HCT116 (cell line): ENCODE data around the gene C1QA. TPM values are rescaled to one million over a fixed set of nuclear protein-coding genes. Genes with fewer than 3 reads are reported as not detected.
A peak's percentile ranks its signal among the peaks of the same experiment; 100 is the strongest.

ENCODE experiments used
- ATAC-seq: fragments of 200-7000 bp; cut with Tn5 transposase; 2 replicates; pipeline ENCODE4 v1.9.1; 2020; ENCODE audit warnings: mild to moderate bottlenecking, moderate library complexity
- BruUV-seq: library from RNA; stranded (reverse); fragments of 400-500 nt; replicated peaks from 2 replicates; lab custom pipeline; 2021; lab: Mats Ljungman, UMichigan
- CTCF ChIA-PET: fragments of 300-600 bp; sonication (Branson Sonifier 250); formaldehyde crosslinking; loops from one replicate; lab custom pipeline; 2021; ENCODE audit warnings: antibody characterized with exemption; lab: Charles Lee
- POLR2A ChIA-PET: fragments of 300-600, 350-600 bp; sonication (Branson Sonifier 250); formaldehyde crosslinking; loops from one replicate; lab custom pipeline; 2021; ENCODE audit warnings: antibody characterized with exemption; lab: Charles Lee
- RAD21 ChIA-PET, 2 experiments: fragments of 300-600 bp; sonication (Branson Sonifier 250); formaldehyde crosslinking; loops; one replicate each; lab custom pipeline; 2023; ENCODE audit warnings: low total read pairs in 2 of 2; ENCODE audit not compliant: uncharacterized antibody in 2 of 2, unreplicated experiment in 2 of 2, low non-redundant PET in 1 of 2; lab: Charles Lee
- DNase-seq: peaks from one replicate; pipeline ENCODE4 v3.0.0-alpha.2; 2010; ENCODE audit warnings: low read depth, low spot score
- H2AFZ ChIP-seq: fragments of 200-600 bp; shearing (Covaris generic), sonication (generic); 2 replicates; pipeline ENCODE4 v1.6.1; 2017; ENCODE audit warnings: low read depth, mixed run types, mixed read lengths, antibody characterized with exemption, low read length; ENCODE audit not compliant: poor library complexity, severe bottlenecking
- H3K27ac ChIP-seq: 2 replicates; pipeline ENCODE4 v1.5.1; 2012; ENCODE audit warnings: low read depth, low read length
- H3K27me3 ChIP-seq: fragments of 200-600 bp; sonication (generic); 2 replicates; pipeline ENCODE4 v1.6.1; 2016; ENCODE audit warnings: mixed run types, low read length, mixed read lengths; ENCODE audit not compliant: insufficient read depth
- H3K36me3 ChIP-seq, 2 experiments: fragments of 200-500 bp in 1 of 2; fragments of 200-600 bp in 1 of 2; sonication (Bioruptor generic) in 1 of 2; sonication (generic) in 1 of 2; 2 replicates each; pipeline versions ENCODE4 v1.5.1 to v1.6.1; 2014 to 2016; ENCODE audit warnings: low read length in 2 of 2, inconsistent platforms in 1 of 2, mixed read lengths in 1 of 2, mixed run types in 1 of 2; ENCODE audit not compliant: insufficient read depth in 2 of 2, control insufficient read depth in 1 of 2
- H3K4me1 ChIP-seq, 2 experiments: fragments of 200-600 bp in 1 of 2; sonication (generic) in 1 of 2; 2 replicates each; pipeline versions ENCODE4 v1.5.1 to v1.6.1; 2012 to 2017; ENCODE audit warnings: low read length in 2 of 2, inconsistent platforms in 1 of 2, mild to moderate bottlenecking in 1 of 2, mixed read lengths in 1 of 2, mixed run types in 1 of 2, moderate library complexity in 1 of 2; ENCODE audit not compliant: insufficient read depth in 2 of 2, control insufficient read depth in 1 of 2
- H3K4me2 ChIP-seq: fragments of 200-600 bp; sonication (generic); 2 replicates; pipeline ENCODE4 v1.6.1; 2017; ENCODE audit warnings: mixed run types, low read length, mixed read lengths
- H3K4me3 ChIP-seq, 2 experiments: fragments of 200-600 bp in 1 of 2; sonication (generic) in 1 of 2; replicated peaks in 1 of 2; 2 replicates each; pipeline ENCODE4 v1.5.1; 2011 to 2016; ENCODE audit warnings: low read length in 2 of 2, control low read depth in 1 of 2, low read depth in 1 of 2, mild to moderate bottlenecking in 1 of 2, mixed read lengths in 1 of 2, mixed run types in 1 of 2
- H3K79me2 ChIP-seq: fragments of 200-600 bp; sonication (generic); 2 replicates; pipeline ENCODE4 v1.6.1; 2017; ENCODE audit warnings: mild to moderate bottlenecking, mixed run types, low read length, moderate library complexity, mixed read lengths; ENCODE audit not compliant: insufficient read depth
- H3K9ac ChIP-seq: fragments of 200-600 bp; sonication (generic); 2 replicates; pipeline ENCODE4 v1.6.1; 2016; ENCODE audit warnings: low read length, mixed read lengths
- H3K9me2 ChIP-seq: fragments of 200-600 bp; sonication (generic), shearing (Covaris generic); 2 replicates; pipeline ENCODE4 v1.6.1; 2017; ENCODE audit warnings: mixed run types, mild to moderate bottlenecking, moderate library complexity; ENCODE audit not compliant: insufficient read depth
- H3K9me3 ChIP-seq, 2 experiments: fragments of 200-500 bp in 1 of 2; fragments of 200-600 bp in 1 of 2; sonication (Bioruptor generic) in 1 of 2; sonication (generic) in 1 of 2; 2 replicates each; pipeline ENCODE4 v1.6.1; 2014 to 2017; ENCODE audit warnings: low read length in 2 of 2, mixed read lengths in 2 of 2, inconsistent platforms in 1 of 2, low read depth in 1 of 2, mild to moderate bottlenecking in 1 of 2, mixed run types in 1 of 2, moderate library complexity in 1 of 2; ENCODE audit not compliant: control insufficient read depth in 1 of 2, insufficient read depth in 1 of 2
- H4K20me1 ChIP-seq: fragments of 200-600 bp; sonication (generic), shearing (Covaris generic); 2 replicates; pipeline ENCODE4 v1.6.1; 2017; ENCODE audit warnings: mixed run types, mild to moderate bottlenecking, moderate library complexity; ENCODE audit not compliant: insufficient read depth
- CBX3 ChIP-seq: IDR thresholded peaks from 2 replicates; pipeline ENCODE4 v1.6.1; 2012; ENCODE audit warnings: low read depth
- CEBPB ChIP-seq: IDR thresholded peaks from 2 replicates; pipeline ENCODE4 v1.6.1; 2012; ENCODE audit warnings: low read depth
- EGR1 ChIP-seq: IDR thresholded peaks from 2 replicates; pipeline ENCODE4 v1.6.1; 2012; ENCODE audit warnings: low read depth
- ELF1 ChIP-seq: IDR thresholded peaks from 2 replicates; pipeline ENCODE4 v1.6.1; 2012; ENCODE audit warnings: low read depth, borderline replicate concordance
- EZH2 ChIP-seq: fragments of 200-600 bp; sonication (generic); IDR thresholded peaks from 2 replicates; pipeline ENCODE4 v1.6.1; 2017; ENCODE audit warnings: antibody characterized with exemption, mixed run types
- FOSL1 ChIP-seq: IDR thresholded peaks from 2 replicates; pipeline ENCODE4 v1.6.1; 2012; ENCODE audit warnings: low read depth
- JUND ChIP-seq: IDR thresholded peaks from 2 replicates; pipeline ENCODE4 v1.6.1; 2012
- POLR2A ChIP-seq: IDR thresholded peaks from 2 replicates; pipeline ENCODE4 v1.7.0; 2011; ENCODE audit warnings: borderline replicate concordance; ENCODE audit not compliant: insufficient read depth, insufficient read length; ENCODE audit errors: extremely low read depth
- POLR2AphosphoS5 ChIP-seq: IDR thresholded peaks from 2 replicates; pipeline ENCODE4 v1.6.1; 2011; ENCODE audit warnings: mild to moderate bottlenecking, low read depth, low read length, moderate library complexity
- RAD21 ChIP-seq: IDR thresholded peaks from 2 replicates; pipeline ENCODE4 v1.6.1; 2012; ENCODE audit warnings: low read depth, mild to moderate bottlenecking
- SIN3A ChIP-seq: IDR thresholded peaks from 2 replicates; pipeline ENCODE4 v1.6.1; 2012; ENCODE audit warnings: low read depth
- SP1 ChIP-seq: IDR thresholded peaks from 2 replicates; pipeline ENCODE4 v1.6.1; 2012; ENCODE audit warnings: low read depth
- SRF ChIP-seq: IDR thresholded peaks from 2 replicates; pipeline ENCODE4 v1.6.1; 2012; ENCODE audit warnings: low read depth
- YY1 ChIP-seq: IDR thresholded peaks from 2 replicates; pipeline ENCODE4 v1.6.1; 2011; ENCODE audit warnings: low read length, low read depth, moderate library complexity, mild to moderate bottlenecking; ENCODE audit not compliant: insufficient replicate concordance; ENCODE audit errors: extremely low read depth
- ZFX ChIP-seq: fragments of 450-650 bp; IDR thresholded peaks from 2 replicates; pipeline ENCODE4 v1.6.1; 2017
- ZNF274 ChIP-seq: fragments of 200-500 bp; sonication (Bioruptor generic); IDR thresholded peaks from 2 replicates; pipeline ENCODE4 v1.6.1; 2014; ENCODE audit warnings: mild to moderate bottlenecking, low read depth, low read length, inconsistent platforms
- intact Hi-C: fragments of 100-400 bp; cut with micrococcal nuclease; formaldehyde crosslinking; loops from 2 replicates; pipeline ENCODE4 v1.10.0; 2022
- total RNA-seq: library from RNA; stranded (reverse); gene quantifications from one replicate; pipeline ENCODE4 v1.2.1, GENCODE V29; 2021; ENCODE audit not compliant: unreplicated experiment
- TF ChIP-seq, protein P1 (sequence below): IDR thresholded peaks from 2 replicates; pipeline ENCODE4 v1.6.1; 2012; ENCODE audit warnings: low read depth
- TF ChIP-seq, protein P2 (sequence below): IDR thresholded peaks from 2 replicates; pipeline ENCODE4 v1.6.1; 2012
- TF ChIP-seq, protein P3 (sequence below): IDR thresholded peaks from 2 replicates; pipeline ENCODE4 v1.6.1; 2012
- TF ChIP-seq, protein P4 (sequence below), 3 experiments: fragments of 200-600 bp in 1 of 3; sonication (generic) in 1 of 3; IDR thresholded peaks in 2 of 3; conservative IDR thresholded peaks in 1 of 3; 2 replicates each; pipeline ENCODE4 v1.5.1; 2012 to 2017; ENCODE audit warnings: low read depth in 2 of 3, low read length in 2 of 3, antibody characterized with exemption in 1 of 3, borderline replicate concordance in 1 of 3, control low read depth in 1 of 3, mild to moderate bottlenecking in 1 of 3, mixed read lengths in 1 of 3, mixed run types in 1 of 3, moderate library complexity in 1 of 3; ENCODE audit not compliant: insufficient read depth in 1 of 3

The C1QA gene
- total RNA-seq, 1 experiment from 2014 or later, result 0.91 TPM

DNA sequence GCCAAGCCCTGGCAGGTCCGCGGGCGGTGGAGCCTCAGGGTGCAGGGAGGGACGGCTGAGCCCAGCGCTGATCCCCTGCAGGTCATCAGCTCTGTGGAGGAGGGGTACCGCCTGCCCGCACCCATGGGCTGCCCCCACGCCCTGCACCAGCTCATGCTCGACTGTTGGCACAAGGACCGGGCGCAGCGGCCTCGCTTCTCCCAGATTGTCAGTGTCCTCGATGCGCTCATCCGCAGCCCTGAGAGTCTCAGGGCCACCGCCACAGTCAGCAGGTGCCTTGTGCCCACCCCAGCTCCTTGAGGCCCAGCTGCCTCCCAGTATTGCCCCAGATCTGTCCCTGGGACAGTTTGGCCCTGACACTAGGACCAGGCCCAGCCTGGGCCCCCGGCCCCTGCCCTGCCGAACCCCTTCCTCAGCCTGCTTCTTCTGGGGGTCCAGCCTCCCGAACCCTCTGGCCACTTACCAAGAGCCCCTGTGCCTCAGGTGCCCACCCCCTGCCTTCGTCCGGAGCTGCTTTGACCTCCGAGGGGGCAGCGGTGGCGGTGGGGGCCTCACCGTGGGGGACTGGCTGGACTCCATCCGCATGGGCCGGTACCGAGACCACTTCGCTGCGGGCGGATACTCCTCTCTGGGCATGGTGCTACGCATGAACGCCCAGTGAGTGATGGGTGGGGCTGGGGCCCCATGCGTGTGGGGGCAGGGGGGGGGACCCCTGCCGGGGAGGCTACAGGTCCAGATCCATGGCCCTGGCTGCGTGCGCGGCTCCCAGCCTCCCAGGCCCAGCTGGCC lies 35.4 kb upstream of the C1QA start:
- H3K36me3 ChIP-seq, result no peaks in the 10 kb centered on the region
- intact Hi-C loops, result no loop called here
- H4K20me1 ChIP-seq, result no peaks in the 10 kb centered on the region
- no peaks in the 10 kb centered on the region for H3K9me2 ChIP-seq
- TF ChIP-seq ELF1 (no peak), ZNF274 (no peak), YY1 (no peak), EZH2 (no peak), FOSL1 (no peak), SIN3A (no peak), POLR2A (no peak), CEBPB (no peak), POLR2AphosphoS5 (no peak), CBX3 (no peak), SP1 (no peak), SRF (no peak), EGR1 (no peak), RAD21 (no peak), JUND (no peak), ZFX (no peak)
- TF ChIP-seq, protein P1, sequence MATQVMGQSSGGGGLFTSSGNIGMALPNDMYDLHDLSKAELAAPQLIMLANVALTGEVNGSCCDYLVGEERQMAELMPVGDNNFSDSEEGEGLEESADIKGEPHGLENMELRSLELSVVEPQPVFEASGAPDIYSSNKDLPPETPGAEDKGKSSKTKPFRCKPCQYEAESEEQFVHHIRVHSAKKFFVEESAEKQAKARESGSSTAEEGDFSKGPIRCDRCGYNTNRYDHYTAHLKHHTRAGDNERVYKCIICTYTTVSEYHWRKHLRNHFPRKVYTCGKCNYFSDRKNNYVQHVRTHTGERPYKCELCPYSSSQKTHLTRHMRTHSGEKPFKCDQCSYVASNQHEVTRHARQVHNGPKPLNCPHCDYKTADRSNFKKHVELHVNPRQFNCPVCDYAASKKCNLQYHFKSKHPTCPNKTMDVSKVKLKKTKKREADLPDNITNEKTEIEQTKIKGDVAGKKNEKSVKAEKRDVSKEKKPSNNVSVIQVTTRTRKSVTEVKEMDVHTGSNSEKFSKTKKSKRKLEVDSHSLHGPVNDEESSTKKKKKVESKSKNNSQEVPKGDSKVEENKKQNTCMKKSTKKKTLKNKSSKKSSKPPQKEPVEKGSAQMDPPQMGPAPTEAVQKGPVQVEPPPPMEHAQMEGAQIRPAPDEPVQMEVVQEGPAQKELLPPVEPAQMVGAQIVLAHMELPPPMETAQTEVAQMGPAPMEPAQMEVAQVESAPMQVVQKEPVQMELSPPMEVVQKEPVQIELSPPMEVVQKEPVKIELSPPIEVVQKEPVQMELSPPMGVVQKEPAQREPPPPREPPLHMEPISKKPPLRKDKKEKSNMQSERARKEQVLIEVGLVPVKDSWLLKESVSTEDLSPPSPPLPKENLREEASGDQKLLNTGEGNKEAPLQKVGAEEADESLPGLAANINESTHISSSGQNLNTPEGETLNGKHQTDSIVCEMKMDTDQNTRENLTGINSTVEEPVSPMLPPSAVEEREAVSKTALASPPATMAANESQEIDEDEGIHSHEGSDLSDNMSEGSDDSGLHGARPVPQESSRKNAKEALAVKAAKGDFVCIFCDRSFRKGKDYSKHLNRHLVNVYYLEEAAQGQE, result no peak
- TF ChIP-seq, protein P2, sequence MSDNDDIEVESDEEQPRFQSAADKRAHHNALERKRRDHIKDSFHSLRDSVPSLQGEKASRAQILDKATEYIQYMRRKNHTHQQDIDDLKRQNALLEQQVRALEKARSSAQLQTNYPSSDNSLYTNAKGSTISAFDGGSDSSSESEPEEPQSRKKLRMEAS, result no peak
- TF ChIP-seq, protein P3, sequence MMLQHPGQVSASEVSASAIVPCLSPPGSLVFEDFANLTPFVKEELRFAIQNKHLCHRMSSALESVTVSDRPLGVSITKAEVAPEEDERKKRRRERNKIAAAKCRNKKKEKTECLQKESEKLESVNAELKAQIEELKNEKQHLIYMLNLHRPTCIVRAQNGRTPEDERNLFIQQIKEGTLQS, result no peak
- TF ChIP-seq, protein P4, sequence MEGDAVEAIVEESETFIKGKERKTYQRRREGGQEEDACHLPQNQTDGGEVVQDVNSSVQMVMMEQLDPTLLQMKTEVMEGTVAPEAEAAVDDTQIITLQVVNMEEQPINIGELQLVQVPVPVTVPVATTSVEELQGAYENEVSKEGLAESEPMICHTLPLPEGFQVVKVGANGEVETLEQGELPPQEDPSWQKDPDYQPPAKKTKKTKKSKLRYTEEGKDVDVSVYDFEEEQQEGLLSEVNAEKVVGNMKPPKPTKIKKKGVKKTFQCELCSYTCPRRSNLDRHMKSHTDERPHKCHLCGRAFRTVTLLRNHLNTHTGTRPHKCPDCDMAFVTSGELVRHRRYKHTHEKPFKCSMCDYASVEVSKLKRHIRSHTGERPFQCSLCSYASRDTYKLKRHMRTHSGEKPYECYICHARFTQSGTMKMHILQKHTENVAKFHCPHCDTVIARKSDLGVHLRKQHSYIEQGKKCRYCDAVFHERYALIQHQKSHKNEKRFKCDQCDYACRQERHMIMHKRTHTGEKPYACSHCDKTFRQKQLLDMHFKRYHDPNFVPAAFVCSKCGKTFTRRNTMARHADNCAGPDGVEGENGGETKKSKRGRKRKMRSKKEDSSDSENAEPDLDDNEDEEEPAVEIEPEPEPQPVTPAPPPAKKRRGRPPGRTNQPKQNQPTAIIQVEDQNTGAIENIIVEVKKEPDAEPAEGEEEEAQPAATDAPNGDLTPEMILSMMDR (IDR thresholded peaks at IDR 0.05 in 2 of 3, conservative IDR thresholded peaks at IDR 0.05 in 1 of 3; ENCODE audit: borderline replicate concordance in 1 of 3, insufficient read depth in 1 of 3, low read depth in 2 of 3, low read length in 2 of 3), result no peak
- no peaks in the 10 kb centered on the region for H3K4me1 ChIP-seq
- H3K27me3 ChIP-seq, result peaks cover 30% of the 10 kb centered on the region
- ChIA-PET RAD21 (no interaction called here), POLR2A (no interaction called here), CTCF (no interaction called here)
- H2AFZ ChIP-seq, result no peak overlapping the region
- no TSS peak for BruUV-seq
- no peak overlapping the region for H3K27ac ChIP-seq
- no peak for DNase-seq
- H3K9me3 ChIP-seq, result no peaks in the 10 kb centered on the region
- no peaks in the 10 kb centered on the region for H3K79me2 ChIP-seq
- H3K4me3 ChIP-seq, result no peak overlapping the region
- no peak overlapping the region for H3K9ac ChIP-seq
- 0 out of 2 replicates have a peak, but pooled peaks have one; percentile 8 for ATAC-seq
- no peak overlapping the region for H3K4me2 ChIP-seq
